Limb (tissue), 2 donors: ENCODE data around the gene IGF1R.

Experiments
- DNase-seq, 2 donors: peaks; one replicate each; pipeline ENCODE4 v3.0.0-alpha.2; 2016; ENCODE audit errors: extremely low spot score in 2 of 2

The IGF1R gene

GRCh38 chr15:98774756-98775497 lies 126.6 kb downstream of the IGF1R start:
- DNase-seq = no peak

GRCh38 chr15:98775498-98776230 lies 127.3 kb downstream of the IGF1R start:
- DNase-seq = no peak

- peak in 1 of 2 donors; percentile 63 for DNase-seq
Measured at GRCh38 chr15:98776607-98777281, 128.4 kb downstream of the IGF1R start.

DNA sequence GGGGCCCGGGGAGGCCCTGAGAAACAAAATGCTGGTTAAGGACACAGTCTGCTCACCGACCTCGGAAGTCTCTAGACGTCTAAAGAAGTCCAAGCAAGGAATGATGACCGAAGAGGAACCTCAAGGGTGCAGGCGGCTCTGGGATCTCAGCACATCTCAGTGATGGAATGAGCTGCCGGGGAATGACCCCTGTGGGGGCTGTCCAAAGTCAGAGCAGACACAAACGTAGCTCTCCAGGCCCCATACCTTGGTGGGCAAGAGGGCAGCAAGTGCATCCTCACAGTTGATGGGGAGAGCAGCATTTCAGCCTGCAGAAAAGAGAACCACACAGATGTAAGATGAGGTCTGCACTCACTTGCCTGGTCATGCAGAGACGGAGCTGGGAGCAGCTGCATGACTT lies 129.1 kb downstream of the IGF1R start:
- DNase-seq = no peak

DNA sequence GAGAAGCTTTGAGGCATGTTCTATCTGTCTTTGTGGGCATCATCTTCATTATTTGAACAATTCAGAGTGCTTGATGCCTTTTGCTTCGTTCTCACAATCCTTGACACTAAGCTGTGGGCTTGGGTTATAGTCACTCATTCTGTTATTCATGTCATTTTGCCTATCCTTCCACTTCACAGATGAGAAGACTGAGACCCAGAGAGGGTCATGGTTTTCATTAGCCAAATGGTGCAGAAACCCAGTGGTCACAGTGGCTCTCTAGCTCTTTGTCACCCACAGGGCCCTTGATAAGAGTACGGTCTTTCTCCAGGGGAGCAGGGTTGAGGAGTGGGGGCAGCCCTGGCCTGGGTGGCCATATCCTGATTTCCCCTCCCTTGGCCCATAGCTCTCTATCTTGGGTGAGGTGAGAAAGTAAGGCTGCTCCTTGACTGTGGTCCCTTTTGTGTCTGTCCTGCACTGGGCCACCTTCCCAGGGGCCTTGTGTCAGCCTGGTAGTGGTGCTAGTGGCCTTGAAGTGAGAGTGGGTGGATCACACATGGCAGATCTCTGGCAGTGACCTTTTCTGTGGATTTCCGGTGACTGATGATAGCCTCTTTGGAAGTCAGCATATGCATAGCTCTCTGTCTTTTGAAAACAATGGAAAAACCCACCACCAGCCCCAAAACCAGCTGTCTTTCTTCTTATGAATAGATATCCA lies 130.1 kb downstream of the IGF1R start:
- no peak for DNase-seq

DNA sequence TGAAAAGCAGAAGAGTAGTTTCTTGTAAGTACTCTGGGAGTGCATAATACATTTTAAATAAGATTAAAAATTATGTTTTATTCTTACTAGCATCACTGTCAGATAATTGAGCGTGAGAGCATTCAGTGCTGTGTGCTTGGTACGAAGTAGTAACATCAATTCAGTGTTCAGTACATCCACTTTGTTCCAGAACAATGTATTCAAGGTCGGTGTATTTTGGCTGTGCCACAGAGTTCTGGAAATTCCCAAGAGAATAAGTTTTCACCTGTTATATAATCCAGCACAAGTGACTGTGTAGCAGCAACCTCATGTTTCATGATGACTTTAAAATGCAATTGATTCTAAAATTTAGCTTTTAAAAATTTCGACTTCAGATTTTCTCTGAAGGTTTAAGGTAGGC lies 130.6 kb downstream of the IGF1R start:
- no peak for DNase-seq

- DNase-seq = peak; percentile 57 to 85
Measured at GRCh38 chr15:98779463-98780071, 131.2 kb downstream of the IGF1R start.

DNA sequence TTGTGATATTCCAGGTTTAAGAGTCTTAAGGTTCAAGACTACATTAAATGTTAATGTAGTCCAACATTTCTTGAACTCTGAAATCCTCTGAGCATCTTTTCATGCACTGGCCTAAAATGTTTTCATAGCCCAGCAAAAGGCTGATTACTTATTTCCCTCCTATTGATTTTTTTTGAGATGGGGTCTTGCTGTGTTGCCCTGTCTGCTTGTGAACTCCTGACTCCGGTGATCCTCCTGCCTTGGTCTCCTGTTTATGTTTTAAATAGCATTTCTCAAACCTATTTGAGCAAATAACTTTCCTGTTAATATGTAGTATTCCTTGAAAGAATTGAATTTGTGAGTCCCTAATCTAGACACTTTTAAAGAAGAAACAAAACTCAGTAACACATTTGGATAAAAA lies 133.5 kb downstream of the IGF1R start:
- DNase-seq = no peak

DNA sequence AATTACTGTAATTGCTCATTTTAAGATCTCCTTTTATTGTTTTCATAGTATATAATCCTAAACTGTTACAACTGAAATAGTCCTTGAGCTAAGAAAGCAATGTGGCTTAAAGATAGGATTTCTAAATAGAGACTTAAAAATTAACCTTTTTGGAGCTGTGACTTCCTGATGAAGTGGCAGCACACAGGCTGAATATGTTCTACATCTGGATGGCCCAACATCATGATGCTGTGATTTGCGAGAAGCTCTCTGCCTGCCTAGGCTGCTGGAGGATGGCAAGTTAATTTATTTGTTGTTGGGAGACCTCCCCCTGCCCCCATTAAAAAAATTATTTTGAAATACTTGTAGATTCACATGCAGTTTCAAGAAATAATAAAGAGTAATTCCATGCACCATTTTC lies 134.5 kb downstream of the IGF1R start:
- DNase-seq = no peak

GRCh38 chr15:98785431-98785806 lies 137.1 kb downstream of the IGF1R start:
- no peak for DNase-seq

DNA sequence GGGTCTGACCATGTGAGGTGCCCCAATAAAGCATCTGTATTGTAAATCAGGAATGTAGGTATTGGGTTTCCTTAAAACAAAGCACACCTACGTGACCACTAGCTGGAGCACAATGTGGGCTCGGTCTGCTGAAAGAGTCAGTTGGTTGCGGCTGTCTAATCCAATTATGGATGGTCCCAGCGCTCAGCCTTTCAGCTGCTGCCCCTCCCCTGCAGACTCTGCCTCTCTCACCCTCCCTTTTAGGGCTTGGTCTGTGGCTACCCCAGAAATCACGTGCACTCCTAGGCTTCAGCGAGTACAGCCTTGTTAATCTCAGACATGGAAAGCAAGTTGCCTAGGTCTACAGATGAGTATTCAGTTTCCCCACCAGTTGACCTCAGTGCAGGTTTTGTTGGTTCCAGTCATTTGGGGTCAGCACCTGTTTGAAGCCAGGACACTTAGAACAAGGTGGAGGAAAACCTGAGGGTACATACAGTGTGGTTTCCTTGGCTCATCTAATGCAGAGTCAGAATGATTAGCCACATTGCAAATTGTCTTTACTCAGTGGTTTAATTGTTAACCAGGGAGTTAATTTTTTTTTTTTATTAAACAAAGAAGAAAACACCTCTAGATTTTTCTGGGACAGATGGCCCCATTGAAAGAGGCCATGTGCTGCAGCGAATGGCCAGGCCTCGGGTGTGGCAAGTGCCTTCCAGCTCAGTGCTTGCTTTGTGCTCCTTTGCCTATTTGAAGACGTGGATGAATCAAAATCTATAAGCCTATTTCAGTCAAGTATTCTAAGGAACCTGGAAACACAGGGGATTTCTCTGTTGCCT lies 137.7 kb downstream of the IGF1R start:
- peak; percentile 45 to 54 for DNase-seq

DNA sequence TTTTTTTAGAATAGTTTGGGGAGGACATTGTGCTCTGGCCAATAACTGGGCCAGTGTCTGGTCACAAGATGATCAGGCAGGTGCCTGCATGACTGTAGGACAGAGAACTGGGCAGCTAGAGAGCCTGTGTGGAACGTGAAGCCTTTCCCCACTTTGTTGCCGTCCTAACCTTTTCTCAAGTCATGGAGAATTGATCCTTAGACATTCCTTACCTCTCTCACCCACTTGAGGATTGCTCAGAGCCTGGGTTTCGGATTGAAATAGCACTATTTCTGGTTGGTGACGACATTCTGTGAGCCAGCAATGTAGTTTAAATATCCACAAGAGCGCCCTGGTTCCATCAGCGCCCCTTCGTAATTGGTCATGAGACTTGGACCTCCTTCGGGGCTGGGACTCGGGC lies 138.4 kb downstream of the IGF1R start:
- no peak for DNase-seq

DNA sequence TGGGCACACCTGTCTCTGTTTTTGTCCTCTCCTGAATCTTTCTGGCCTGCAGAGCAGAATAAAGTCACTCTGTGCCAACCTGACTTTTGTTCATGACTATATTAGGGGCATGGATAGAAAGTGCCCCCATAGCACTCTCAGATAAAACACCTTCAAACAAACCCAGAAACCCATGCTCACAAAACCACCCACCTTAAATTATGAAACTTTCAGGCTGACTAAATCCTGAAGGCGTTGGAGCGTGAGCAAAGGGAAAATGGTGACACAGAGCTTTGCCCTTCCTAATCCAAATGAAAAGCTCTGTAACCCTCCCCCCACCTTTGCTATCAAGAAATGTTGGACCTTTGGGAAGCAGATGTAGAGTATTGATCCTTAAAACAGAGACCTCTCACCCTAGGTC lies 138.9 kb downstream of the IGF1R start:
- DNase-seq = no peak

GRCh38 chr15:98787936-98788757 lies 139.8 kb downstream of the IGF1R start:
- no peak for DNase-seq

- no peak for DNase-seq
Measured at GRCh38 chr15:98789020-98789419, 140.7 kb downstream of the IGF1R start.

- no peak for DNase-seq
Measured at GRCh38 chr15:98790270-98790669, 141.9 kb downstream of the IGF1R start.

DNA sequence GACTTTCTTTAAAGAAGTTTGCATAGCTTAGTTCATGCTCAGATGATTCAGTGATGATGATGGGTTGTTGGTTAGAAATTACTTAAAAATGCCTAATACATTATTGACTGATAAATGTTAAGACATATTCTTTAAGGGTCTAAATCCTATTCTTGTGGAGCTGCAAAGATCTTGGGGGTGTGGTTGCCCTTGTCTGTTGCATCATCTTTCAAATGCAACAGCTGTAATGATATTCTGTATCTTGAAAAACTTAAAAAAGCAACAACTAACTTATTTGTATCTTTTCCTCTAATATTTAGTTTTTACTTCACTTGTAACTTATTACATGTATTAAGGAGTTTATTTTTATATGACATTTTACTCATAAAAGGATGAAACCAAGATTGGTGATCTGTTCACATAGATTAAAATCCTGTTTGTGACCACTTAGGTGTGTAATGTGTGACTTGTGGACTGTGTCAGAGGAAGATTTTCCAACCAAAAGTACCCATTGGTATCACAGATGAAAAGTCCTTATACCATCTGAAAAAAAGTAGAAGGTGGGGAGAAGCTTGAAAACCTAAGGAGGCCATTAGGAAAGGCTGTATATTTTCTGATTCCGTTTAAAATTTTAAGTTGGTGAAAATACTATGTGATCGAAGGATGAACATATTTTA lies 142.8 kb downstream of the IGF1R start:
- DNase-seq = no peak

DNA sequence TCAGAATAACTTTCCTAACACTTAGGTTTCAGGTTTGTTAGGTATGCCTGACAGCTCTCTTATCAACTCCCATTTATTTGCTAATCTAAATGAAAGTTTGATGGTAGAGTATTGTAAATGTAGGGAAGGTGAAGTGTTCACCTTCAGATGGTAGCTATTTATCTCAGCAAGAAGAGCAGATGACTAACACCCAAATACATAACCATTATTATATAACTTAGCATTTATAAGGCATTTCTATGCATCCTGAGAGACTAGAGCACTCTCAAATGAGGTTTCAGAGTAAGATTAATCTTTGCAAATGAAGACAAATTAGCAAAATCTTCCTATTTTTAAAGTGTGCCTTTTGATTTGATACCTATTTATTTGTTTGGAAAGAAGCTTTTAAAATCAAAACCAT lies 143.8 kb downstream of the IGF1R start:
- no peak for DNase-seq

DNA sequence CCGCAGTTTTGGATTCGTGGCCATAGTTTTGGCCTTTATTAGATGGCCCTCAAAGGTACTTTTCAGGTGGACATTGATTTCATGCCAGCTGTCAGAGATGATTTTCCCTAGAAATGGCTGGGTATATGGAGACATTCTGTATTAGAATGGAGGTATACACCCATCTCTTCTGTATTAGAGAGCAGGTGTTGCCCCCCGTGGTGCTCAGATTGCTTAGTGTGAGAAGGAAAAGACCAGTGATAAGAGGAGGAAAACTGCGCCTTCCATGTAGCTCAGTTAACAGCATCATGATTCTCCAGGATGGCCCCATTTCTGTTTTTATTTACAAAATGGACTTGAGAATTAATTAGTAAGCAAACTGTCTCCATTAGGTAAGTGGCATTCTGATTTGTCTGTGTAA lies 145.9 kb downstream of the IGF1R start:
- peak in 1 of 2 donors; percentile 16 for DNase-seq
